GM19035 (cell line): ENCODE data around the gene ACCSL.

ENCODE experiments used
- ATAC-seq: cut with Tn5 transposase; IDR thresholded peaks from one replicate; pipeline ENCODE4 v1.9.1; 2021; ENCODE audit not compliant: unreplicated experiment

The ACCSL gene

GRCh38 chr11:44095506-44096359, 48.0 kb downstream of the ACCSL start, which contains the start of gene EXT2:
Gene EXT2, plus strand, starts transcription at chr11:44095678. Its CDS starts 12,035 bp downstream, at chr11:44107713.
- ATAC-seq: peak; percentile 94

DNA sequence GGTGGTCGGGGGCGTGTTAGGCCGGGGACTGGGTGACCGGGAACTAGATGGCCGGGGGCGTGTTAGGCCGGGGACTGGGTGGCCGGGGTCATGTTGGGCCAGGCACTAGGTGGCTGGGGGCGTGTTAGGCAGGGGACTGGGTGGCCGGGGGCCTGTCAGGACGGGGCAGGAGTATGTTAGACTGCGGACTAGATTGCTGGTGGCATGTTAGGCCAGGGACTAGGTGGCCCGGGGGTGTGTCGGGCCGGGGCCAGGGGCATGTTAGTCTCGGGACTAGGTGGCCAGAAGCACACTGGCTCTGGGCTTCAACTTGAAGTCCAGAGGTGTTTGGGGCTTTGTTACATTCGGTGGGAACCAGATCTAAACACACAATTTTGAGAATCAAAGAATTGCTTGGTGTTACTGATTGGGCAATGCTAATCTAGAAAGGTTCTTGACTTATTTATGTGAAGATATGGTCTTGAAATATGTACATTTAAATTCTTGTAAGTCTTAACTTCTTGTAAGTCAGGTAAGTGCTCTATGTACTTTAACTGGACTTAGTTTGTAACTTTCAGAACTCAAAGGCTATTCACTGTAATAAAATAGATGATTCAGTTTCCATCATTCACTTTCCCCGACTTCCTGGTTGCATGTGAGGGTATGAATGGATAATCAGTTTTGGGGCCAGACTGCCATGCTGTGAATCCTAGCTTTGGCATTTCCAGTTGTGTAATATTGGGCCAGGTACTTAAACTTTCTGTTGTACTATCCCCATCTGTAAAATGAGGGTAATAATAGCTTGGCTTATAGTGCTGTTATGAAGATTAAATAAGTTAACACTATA, 48.8 kb downstream of the ACCSL start:
- ATAC-seq: no peak

- ATAC-seq: no peak
Observed at GRCh38 chr11:44097821-44098220, 50.0 kb downstream of the ACCSL start.

DNA sequence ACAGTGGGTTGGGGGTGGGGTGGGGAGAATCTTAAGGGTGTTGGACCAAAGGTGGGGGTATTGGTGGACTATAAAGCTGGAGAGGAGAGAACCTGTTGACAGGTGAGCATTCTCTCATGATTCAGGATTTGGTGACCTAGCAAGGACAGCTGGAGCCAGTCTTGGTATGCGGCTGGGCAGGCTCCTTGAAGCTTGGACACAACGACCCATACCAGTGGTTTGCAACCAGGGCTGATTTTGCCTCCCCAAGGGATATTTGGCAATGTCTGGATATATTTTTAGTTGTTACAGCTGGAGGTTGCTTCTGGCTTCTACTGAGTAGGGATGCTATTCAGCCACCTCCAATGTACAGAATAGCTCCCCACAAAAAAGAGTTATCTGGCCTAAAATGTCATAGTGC, 53.3 kb downstream of the ACCSL start:
- no peak for ATAC-seq

- no peak for ATAC-seq
Observed at GRCh38 chr11:44104481-44105294, 56.9 kb downstream of the ACCSL start.

GRCh38 chr11:44108260-44108659, 60.5 kb downstream of the ACCSL start:
- ATAC-seq: no peak
